ENCODE data around the gene NDN. TPM values are rescaled to one million over a fixed set of nuclear protein-coding genes. Genes with fewer than 3 reads are reported as not detected.
A peak's percentile ranks its signal among the peaks of the same experiment; 100 is the strongest.

Gene NDN
- total RNA-seq, 4 donors from 2014 or later: 5.6 to 28.3 (median 10.4) TPM

GRCh38 chr15:23645371-23646164 is 41.5 kb downstream of the NDN start:
- TF ChIP-seq CTCF (IDR thresholded peaks at IDR 0.05): no peak
- TF ChIP-seq POLR2A (IDR thresholded peaks at IDR 0.05): no peak
- WGBS, 2 donors: 88 to 93% methylated on average over 40 of the region's 40 CpGs
- no peak overlapping the region for H3K4me3 ChIP-seq (ENCODE audit: low read depth, poor library complexity, severe bottlenecking)
- intact Hi-C loops (cut with DNase I; ENCODE audit: low total_unique reads): loop anchor here (10.0 kb wide), 2 partner anchors 141 to 1859 kb away; no protein-coding TSS in a partner anchor
- DNase-seq (ENCODE audit: low spot score in 2 of 2): no peak

- WGBS, 2 donors: 87 to 97% methylated on average over 10 to 13 of the region's 13 CpGs
- H3K4me3 ChIP-seq (ENCODE audit: low read depth, poor library complexity, severe bottlenecking): no peak overlapping the region
- intact Hi-C loops (cut with DNase I; ENCODE audit: low total_unique reads): loop anchor here (10.0 kb wide), 2 partner anchors 140 to 1860 kb away; no protein-coding TSS in a partner anchor
- no peak for DNase-seq (ENCODE audit: low spot score in 2 of 2)
- TF ChIP-seq CTCF (IDR thresholded peaks at IDR 0.05): no peak
- no peak for TF ChIP-seq POLR2A (IDR thresholded peaks at IDR 0.05)
Observed at GRCh38 chr15:23644829-23645228, 42.3 kb downstream of the NDN start.

- WGBS, 2 donors: 18 to 29% methylated on average over 13 of the region's 13 CpGs
- peak in 1 of 3 donors; percentile 37 for TF ChIP-seq CTCF (IDR thresholded peaks at IDR 0.05)
- TF ChIP-seq POLR2A (IDR thresholded peaks at IDR 0.05): no peak
- intact Hi-C loops (cut with DNase I; ENCODE audit: low total_unique reads): loop anchor here (10.0 kb wide), 2 partner anchors 138 to 1862 kb away; no protein-coding TSS in a partner anchor
- peak in 1 of 2 donors; percentile 17 for DNase-seq (ENCODE audit: low spot score in 2 of 2)
- no peak overlapping the region for H3K4me3 ChIP-seq (ENCODE audit: low read depth, poor library complexity, severe bottlenecking)
Observed at GRCh38 chr15:23642413-23643044, 44.6 kb downstream of the NDN start.

Other genes with a start within 250 kb of the NDN start
- gene GOLGA6L2, start 240.1 kb downstream of the NDN start, total RNA-seq: not detected
- under 1 TPM in 2 of 4 donors, not detected in 2; 0.15 to 0.81 TPM for gene MKRN3, start 121.6 kb downstream of the NDN start, total RNA-seq
- under 1 TPM in 1 of 4 donors, not detected in 3; 0.06 TPM for gene MAGEL2, start 39.4 kb downstream of the NDN start, total RNA-seq

Measured in lower leg skin (tissue), 4 donors.